Activated CD8-positive, alpha-beta T cell treated with anti-CD3 and anti-CD28 coated beads, Interleukin-2, amount 10 ng/mL, durations not matched to agents 7 days and 5 days (primary cell): Measurements from ENCODE around the gene DDI2. TPM values are rescaled to one million over a fixed set of nuclear protein-coding genes. Genes with fewer than 3 reads are reported as not detected.

Source experiments
- ATAC-seq: fragments of 150-1000 bp; cut with Tn5 transposase; one replicate; pipeline ENCODE4 v1.10.0; 2021; ENCODE audit warnings: moderate library complexity
- CTCF ChIA-PET: fragments of 350-600 bp; sonication (Branson Sonifier 250); formaldehyde crosslinking; loops from one replicate; lab custom pipeline; 2021; ENCODE audit warnings: antibody characterized with exemption; lab: Charles Lee
- POLR2A ChIA-PET: fragments of 350-600 bp; sonication (Branson Sonifier 250); formaldehyde crosslinking; loops from one replicate; lab custom pipeline; 2021; ENCODE audit warnings: antibody characterized with exemption; lab: Charles Lee
- DNase-seq: peaks from one replicate; pipeline ENCODE4 v3.0.0-alpha.2; 2020
- H3K27ac Mint-ChIP-seq: one replicate; pipeline ENCODE4 v1.8.0; 2021; ENCODE audit warnings: mild to moderate bottlenecking, mixed read lengths
- H3K27me3 Mint-ChIP-seq: one replicate; pipeline ENCODE4 v1.8.0; 2021; ENCODE audit warnings: low read depth, mixed read lengths
- H3K36me3 Mint-ChIP-seq: one replicate; pipeline ENCODE4 v1.8.0; 2021; ENCODE audit warnings: low read depth, mixed read lengths
- H3K4me1 Mint-ChIP-seq: one replicate; pipeline ENCODE4 v1.8.0; 2021; ENCODE audit warnings: low read depth, mixed read lengths
- H3K4me3 Mint-ChIP-seq: one replicate; pipeline ENCODE4 v1.8.0; 2021; ENCODE audit warnings: mild to moderate bottlenecking, mixed read lengths
- H3K9me3 Mint-ChIP-seq: one replicate; pipeline ENCODE4 v1.8.0; 2022; ENCODE audit warnings: mixed read lengths; ENCODE audit not compliant: insufficient read depth
- total RNA-seq, 2 experiments: library from RNA; stranded (reverse); gene quantifications; one replicate each; pipeline ENCODE4 v1.2.3, GENCODE V29; 2021

The DDI2 gene
- total RNA-seq, 2 experiments from 2014 or later: 28.8 to 31.1 TPM

DNA sequence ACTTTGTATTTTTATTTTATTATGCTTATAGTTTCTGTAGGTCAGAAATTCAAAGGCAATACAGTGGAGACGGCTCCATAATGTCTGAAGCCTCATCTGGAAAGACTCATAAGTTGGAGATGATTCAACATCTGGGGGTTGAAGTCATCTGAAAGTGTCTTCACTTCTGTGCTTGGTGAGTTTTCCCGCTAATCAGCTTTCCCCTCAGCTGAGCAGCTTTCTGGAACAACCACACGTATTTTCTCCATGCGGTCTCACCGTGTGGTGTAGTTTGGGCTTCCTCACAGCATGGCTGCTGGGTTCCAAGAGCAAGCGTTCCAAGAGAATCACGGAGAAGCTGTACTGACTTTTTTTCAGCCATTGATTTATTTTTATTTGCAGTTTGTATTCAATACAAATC, 7.6 kb upstream of the DDI2 start:
- no peak for ATAC-seq

DNA sequence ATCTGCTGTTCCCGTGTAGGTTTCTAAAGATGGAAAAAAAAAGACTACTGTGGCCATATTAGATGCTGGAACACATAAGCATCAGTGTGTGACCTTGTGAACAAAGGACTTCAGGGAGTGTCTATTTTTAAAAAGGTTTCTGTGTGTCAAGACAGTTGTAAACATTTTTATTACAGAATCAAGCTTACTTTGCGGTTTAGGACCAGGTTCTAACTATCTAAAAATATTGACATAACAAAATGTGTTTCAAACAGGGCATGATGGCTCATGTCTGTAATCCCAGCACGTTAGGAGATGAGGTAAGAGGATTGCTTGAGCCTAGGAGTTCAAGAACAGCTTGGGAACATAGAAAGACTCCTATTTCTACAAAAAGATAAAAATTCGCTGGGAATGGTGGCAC, 7.1 kb upstream of the DDI2 start:
- H3K4me3 Mint-ChIP-seq: no peak overlapping the region
- ChIA-PET POLR2A (no interaction called here), CTCF (no interaction called here)

More for the DNA sequence above, 7.6 kb upstream of the DDI2 start:
- no peak for DNase-seq
- ChIA-PET POLR2A (no interaction called here), CTCF (no interaction called here)
- Mint-ChIP-seq H3K4me1 (no peaks in the 10 kb centered on the region), H3K36me3 (no peaks in the 10 kb centered on the region), H3K4me3 (no peak overlapping the region), H3K9me3 (no peaks in the 10 kb centered on the region), H3K27me3 (no peaks in the 10 kb centered on the region), H3K27ac (no peak overlapping the region)

DNA sequence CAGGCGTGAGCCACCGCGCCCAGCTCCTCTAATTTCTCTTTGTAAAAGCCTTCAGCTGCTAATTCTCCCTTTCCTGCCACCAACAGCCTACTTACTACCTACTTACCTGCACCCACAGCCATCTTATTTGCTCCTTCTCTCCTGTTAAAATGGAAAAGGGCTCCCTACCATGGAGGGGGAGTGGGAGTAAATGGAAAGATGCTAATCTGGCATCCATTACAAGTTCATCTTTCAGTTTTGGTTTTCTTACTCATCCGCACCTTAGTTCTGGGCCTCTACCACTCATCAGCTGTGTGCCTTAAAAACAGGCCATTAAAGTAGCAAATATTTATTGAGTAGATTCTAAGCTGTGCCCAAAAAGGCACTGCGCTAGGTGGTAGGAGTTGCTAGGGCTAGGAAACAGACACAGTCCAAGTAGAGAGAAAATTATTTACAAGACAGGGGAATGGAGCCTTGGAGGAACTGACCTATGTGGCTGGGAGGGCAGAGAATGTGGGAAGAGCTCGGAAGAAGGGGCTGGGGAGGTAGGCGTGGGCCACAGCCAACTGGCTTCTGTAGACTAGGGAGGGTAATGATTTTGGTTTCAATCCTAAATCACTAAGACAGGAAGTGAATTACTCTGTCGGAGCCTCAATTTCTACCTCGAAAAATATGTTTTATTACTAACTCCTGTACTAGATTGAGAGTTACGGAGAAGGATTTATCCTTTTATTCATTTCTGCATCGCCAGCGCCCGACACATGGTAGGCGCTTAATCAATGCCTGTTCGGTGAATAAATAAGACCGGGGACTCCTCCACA, 685 bp upstream of the DDI2 start:
- ATAC-seq: peak; percentile 8
- no peaks in the 10 kb centered on the region for H3K9me3 Mint-ChIP-seq
- DNase-seq: no peak
- H3K27me3 Mint-ChIP-seq: no peaks in the 10 kb centered on the region
- H3K4me1 Mint-ChIP-seq: peaks cover 34% of the 10 kb centered on the region
- peak overlapping the region; percentile 85 for H3K27ac Mint-ChIP-seq
- POLR2A ChIA-PET: interaction anchor here (1.1 to 1.2 kb wide), 2 partner anchors 18 to 34 kb away, joined by 3 read pairs; no protein-coding TSS in a partner anchor
- peak overlapping the region; percentile 93 for H3K4me3 Mint-ChIP-seq
- peaks cover 10% of the 10 kb centered on the region for H3K36me3 Mint-ChIP-seq
- CTCF ChIA-PET: interaction anchor here (0.6 to 3.3 kb wide), 2 partner anchors 13 to 122 kb away, joined by 3 to 15 read pairs; no protein-coding TSS in a partner anchor

More for the DNA sequence above, 7.1 kb upstream of the DDI2 start:
- Mint-ChIP-seq H3K4me1 (no peaks in the 10 kb centered on the region), H3K9me3 (no peaks in the 10 kb centered on the region), H3K27ac (no peak overlapping the region), H3K36me3 (no peaks in the 10 kb centered on the region), H3K27me3 (no peaks in the 10 kb centered on the region)
- DNase-seq (no peak), ATAC-seq (no peak)

DNA sequence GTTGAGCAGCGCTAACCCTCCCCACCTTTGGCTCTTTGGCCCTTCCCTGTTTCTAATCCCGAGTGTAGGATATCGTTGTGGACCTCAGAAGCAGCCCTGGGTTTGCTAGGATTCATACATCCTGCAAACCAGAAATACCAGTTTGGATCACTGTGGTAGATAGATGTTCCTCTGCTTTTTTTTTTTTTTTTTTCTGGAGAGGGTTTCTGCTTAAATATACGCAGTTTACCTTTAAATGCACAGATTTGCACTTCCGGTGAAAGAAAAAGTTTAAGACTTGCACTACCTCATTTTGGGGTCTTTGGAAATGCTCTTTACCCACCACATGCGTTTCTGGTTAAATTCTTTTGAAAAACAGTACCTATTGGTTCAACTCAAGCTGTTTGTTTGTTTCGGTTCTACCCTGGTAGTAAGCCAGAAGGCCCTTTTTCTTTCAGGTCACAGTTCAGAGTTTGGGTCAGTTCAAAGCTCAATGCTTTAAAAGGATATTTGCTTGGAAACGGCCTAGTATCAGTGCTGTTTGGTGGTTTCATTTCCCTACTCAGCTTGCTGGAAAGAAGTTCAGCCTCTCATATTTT, 908 bp downstream of the DDI2 start:
- H3K27ac Mint-ChIP-seq: peak overlapping the region; percentile 85
- H3K36me3 Mint-ChIP-seq: peaks cover 14% of the 10 kb centered on the region
- ATAC-seq (no peak), DNase-seq (no peak)
- no peaks in the 10 kb centered on the region for H3K27me3 Mint-ChIP-seq
- no peaks in the 10 kb centered on the region for H3K9me3 Mint-ChIP-seq
- peaks cover 42% of the 10 kb centered on the region for H3K4me1 Mint-ChIP-seq
- POLR2A ChIA-PET: interaction anchor here (0.6 to 1.8 kb wide), 11 partner anchors 9 to 348 kb away, joined by 3 to 16 read pairs (median 4); no protein-coding TSS in a partner anchor
- H3K4me3 Mint-ChIP-seq: peak overlapping the region; percentile 93
- CTCF ChIA-PET: interaction anchor here (0.8 to 3.3 kb wide), 5 partner anchors 14 to 123 kb away, joined by 3 to 15 read pairs (median 6); no protein-coding TSS in a partner anchor

DNA sequence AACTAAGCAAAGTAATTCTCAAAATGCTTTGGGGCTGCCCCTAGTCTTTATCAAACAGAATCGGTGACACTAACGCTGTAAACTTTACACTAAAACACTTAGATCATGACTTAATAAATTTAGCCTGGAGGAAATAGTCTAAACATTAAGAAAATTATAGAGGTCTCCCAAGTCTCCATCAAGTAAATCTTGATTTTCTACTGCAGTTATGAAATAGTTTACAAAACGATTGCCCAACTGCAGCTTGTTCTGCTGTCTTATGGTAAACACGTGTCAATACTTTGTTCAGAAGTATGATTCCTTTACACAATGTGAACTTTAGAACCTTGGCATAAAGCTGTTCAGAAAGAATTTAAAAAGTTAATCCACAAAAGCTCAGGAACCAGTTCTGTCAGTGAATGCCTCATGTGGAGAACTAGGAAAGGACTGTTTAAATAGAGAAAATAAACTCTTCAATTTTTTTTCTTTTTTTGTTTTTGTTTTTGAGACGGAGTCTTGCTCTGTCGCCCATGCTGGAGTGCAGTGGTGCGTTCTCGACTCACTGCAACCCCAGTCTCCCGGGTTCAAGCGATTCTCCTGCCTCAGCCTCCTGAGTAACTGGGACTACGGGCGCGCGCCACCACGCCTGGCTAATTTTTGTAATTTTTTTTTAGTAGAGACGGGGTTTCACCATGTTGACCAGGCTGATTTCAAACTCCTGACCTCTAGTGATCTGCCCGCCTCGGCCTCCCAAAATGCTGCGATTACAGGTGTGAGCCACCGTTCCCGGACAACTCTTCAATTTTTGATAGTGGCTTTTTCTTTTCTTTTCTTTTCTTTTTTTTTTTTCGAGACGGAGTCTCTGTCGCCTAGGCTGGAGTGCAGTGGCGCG, 1.6 kb downstream of the DDI2 start:
- DNase-seq (no peak), ATAC-seq (no peak)
- H3K9me3 Mint-ChIP-seq: no peaks in the 10 kb centered on the region
- H3K36me3 Mint-ChIP-seq: peaks cover 14% of the 10 kb centered on the region
- peak overlapping the region; percentile 85 for H3K27ac Mint-ChIP-seq
- peak overlapping the region; percentile 93 for H3K4me3 Mint-ChIP-seq
- no peaks in the 10 kb centered on the region for H3K27me3 Mint-ChIP-seq
- ChIA-PET CTCF (interaction anchor here (0.5 to 3.3 kb wide), 5 partner anchors 15 to 122 kb away, joined by 3 to 15 read pairs (median 6); no protein-coding TSS in a partner anchor), POLR2A (interaction anchor here (0.6 to 1.8 kb wide), 8 partner anchors 11 to 79 kb away, joined by 3 to 16 read pairs (median 5); no protein-coding TSS in a partner anchor)
- peaks cover 42% of the 10 kb centered on the region for H3K4me1 Mint-ChIP-seq

DNA sequence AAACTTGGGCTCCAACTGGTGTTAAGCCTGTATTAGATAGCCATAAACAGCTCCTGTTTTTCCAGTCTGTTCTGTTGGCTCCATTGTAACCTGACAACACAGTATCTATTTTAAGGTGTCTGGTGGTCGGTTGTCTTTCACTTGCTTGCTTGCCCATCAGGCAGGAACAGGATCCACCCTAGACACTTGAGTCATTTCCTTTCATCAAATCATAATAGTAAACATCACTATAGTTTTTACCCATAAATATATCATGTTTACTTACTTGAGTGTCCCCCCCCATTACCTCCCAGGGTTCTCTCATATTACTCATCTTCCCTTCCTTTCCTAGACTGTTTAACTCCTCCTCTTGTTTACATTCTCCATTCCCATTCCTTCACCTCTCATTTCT, 2.9 kb downstream of the DDI2 start:
- Mint-ChIP-seq H3K9me3 (no peaks in the 10 kb centered on the region), H3K36me3 (peaks cover 17% of the 10 kb centered on the region), H3K27me3 (no peaks in the 10 kb centered on the region), H3K4me3 (peak overlapping the region; percentile 31), H3K4me1 (peaks cover 45% of the 10 kb centered on the region), H3K27ac (no peak overlapping the region)
- no peak for ATAC-seq
- DNase-seq: no peak
- ChIA-PET CTCF (no interaction called here), POLR2A (no interaction called here)

DNA sequence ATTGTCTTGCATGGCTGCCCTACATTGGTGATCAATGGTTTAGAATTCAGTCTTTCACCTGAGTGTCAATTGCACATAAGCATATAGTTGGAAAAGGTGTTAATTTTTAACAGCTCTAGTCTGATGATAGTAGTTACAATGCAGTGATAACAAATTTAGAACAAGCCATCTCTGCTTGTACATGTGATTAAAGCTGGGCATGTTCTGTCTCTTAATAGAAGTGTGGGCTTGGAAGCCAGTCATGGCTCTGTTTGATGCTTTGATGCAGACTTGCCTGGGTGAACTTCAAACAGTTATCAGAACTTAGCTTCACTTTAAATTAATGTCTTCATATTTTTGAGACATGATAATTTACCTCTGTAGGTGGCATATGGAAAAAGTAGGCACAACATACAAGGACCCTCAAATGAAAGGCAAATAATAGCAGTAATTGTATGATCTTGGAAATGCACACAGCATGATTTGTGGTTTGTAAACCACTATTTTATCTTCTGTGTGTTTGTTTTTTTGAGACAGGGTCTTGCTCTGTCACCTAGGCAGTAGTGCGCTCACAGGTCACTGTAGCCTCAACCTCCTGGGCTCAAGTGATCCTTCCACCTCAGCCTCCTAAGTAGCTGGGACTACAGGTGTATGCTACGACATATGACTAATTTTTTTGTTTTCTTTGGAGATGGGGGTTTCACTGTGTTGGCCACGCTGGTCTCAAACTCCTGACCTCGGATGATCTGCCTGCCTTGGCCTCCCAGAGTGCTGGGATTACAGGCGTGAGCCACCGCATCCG, 3.8 kb downstream of the DDI2 start:
- no peak overlapping the region for H3K4me3 Mint-ChIP-seq

DNA sequence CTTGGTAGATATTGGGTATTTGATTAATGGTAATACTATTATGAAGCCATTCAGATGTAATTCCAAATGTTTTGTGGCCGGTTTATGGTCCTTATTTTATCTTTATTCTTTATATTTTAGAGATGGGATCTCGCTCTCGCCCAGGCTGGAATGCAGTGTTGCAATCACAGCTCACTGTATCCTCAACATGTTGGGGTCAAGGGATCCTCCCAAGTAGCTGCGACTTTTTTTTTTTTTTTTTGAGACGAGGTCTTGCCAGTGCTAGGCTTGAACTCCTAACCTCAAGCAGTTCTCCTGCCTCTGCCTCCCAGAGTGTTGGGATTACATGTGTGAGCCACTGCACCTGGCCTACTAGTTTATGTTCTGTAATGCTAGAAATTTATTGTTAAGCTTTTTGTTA, 4.7 kb downstream of the DDI2 start:
- H3K4me3 Mint-ChIP-seq: no peak overlapping the region
- H3K27me3 Mint-ChIP-seq: no peaks in the 10 kb centered on the region
- H3K36me3 Mint-ChIP-seq: peaks cover 22% of the 10 kb centered on the region
- peaks cover 51% of the 10 kb centered on the region for H3K4me1 Mint-ChIP-seq
- ChIA-PET POLR2A (no interaction called here), CTCF (interaction anchor here (0.8 to 1.9 kb wide), 4 partner anchors 15 to 75 kb away, joined by 3 to 8 read pairs (median 3); no protein-coding TSS in a partner anchor)
- ATAC-seq (no peak), DNase-seq (no peak)
- no peaks in the 10 kb centered on the region for H3K9me3 Mint-ChIP-seq
- no peak overlapping the region for H3K27ac Mint-ChIP-seq

More for the DNA sequence above, 3.8 kb downstream of the DDI2 start:
- Mint-ChIP-seq H3K27me3 (no peaks in the 10 kb centered on the region), H3K36me3 (peaks cover 17% of the 10 kb centered on the region), H3K27ac (no peak overlapping the region), H3K9me3 (no peaks in the 10 kb centered on the region), H3K4me1 (peaks cover 52% of the 10 kb centered on the region)
- ATAC-seq: no peak
- POLR2A ChIA-PET: no interaction called here
- no peak for DNase-seq
- CTCF ChIA-PET: interaction anchor here (0.9 kb wide), 1 partner anchor 37 kb away, joined by 3 read pairs; no protein-coding TSS in a partner anchor

DNA sequence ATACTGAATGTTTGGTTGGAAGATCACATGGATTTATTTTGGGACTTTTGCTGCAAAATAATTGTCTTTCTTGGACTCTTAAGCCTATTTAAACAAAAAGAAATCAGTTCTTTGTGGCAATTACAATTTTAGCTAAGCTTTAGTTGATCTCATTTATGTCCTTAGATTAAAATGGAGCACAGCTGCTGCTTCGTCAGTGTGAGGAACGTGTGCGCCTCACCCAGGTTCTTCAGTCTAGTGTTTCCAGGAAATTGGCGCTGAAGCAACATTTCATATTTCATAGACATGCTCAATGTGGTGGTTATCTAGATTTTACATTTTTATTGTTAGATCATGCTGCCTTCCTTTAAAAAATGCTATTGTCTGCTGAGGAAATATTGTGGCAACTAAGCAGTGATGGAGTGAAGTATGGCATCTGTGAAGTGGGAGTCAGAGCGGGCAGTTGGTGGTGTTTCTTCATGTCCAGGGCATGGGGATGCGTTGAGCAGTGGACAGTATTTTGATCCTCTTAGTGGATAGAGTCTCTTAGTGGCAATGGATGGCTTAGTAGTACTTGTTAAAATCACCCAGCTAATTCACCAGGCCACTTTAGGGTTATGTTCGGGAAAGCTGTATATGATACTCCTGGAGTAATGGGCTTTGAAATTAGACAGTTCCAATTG, 5.6 kb downstream of the DDI2 start:
- H3K36me3 Mint-ChIP-seq: peaks cover 28% of the 10 kb centered on the region
- H3K27me3 Mint-ChIP-seq: no peaks in the 10 kb centered on the region
- ChIA-PET CTCF (interaction anchor here (0.9 to 1.9 kb wide), 3 partner anchors 14 to 74 kb away, joined by 3 to 8 read pairs (median 3); no protein-coding TSS in a partner anchor), POLR2A (no interaction called here)
- no peak for ATAC-seq
- H3K27ac Mint-ChIP-seq: no peak overlapping the region
- DNase-seq: no peak
- no peaks in the 10 kb centered on the region for H3K9me3 Mint-ChIP-seq
- H3K4me3 Mint-ChIP-seq: no peak overlapping the region
- H3K4me1 Mint-ChIP-seq: peaks cover 57% of the 10 kb centered on the region

DNA sequence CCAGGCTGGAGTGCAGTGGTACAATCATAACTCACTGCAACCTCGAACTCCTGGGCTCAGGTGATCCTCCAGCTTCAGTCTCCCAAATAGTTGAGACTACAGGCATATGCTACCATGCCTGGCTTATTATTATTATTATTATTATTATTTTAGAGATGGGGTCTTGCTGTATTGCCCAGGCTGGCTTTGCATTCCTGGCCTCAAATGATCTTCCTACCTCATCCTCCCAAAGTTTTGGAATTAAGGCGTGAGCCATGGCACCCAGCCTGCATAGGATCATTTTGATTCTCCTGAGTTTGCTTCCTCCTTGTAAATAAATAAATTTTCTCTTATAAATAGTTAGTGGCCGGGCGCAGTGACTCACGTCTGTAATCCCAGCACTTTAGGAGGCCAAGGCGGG, 6.2 kb downstream of the DDI2 start:
- Mint-ChIP-seq H3K27ac (no peak overlapping the region), H3K9me3 (no peaks in the 10 kb centered on the region), H3K27me3 (no peaks in the 10 kb centered on the region), H3K4me3 (no peak overlapping the region), H3K36me3 (peaks cover 28% of the 10 kb centered on the region), H3K4me1 (peaks cover 58% of the 10 kb centered on the region)
- ATAC-seq (no peak), DNase-seq (no peak)
- POLR2A ChIA-PET: no interaction called here
- CTCF ChIA-PET: interaction anchor here (1.9 kb wide), 1 partner anchor 29 kb away, joined by 8 read pairs; no protein-coding TSS in a partner anchor
